Measurements from ENCODE around the gene HTR7. TPM values are rescaled to one million over a fixed set of nuclear protein-coding genes. Genes with fewer than 3 reads are reported as not detected.

The HTR7 gene
- total and polyA plus RNA-seq, 9 of the 15 experiments (the other 6 are each of a cell fraction or from before 2014, with no cell fraction given), result 0.07 to 0.33 (median 0.18) TPM

- WGBS (ENCODE audit: insufficient coverage, low coverage, missing lambda C conversion rate), result 2% methylated on average over 3 of the region's 3 CpGs
- H3K79me2 ChIP-seq (ENCODE audit: control insufficient read depth, insufficient read depth, low read length), result no peaks in the 10 kb centered on the region
- no peak overlapping the region for H3K9ac ChIP-seq (ENCODE audit: insufficient read depth in 1 of 2, low read depth in 2 of 2, low read length in 2 of 2)
- peaks cover 8 to 13% of the 10 kb centered on the region in 2 experiments; a peak in 4 of 5 replicates for H3K27me3 ChIP-seq (ENCODE audit: control insufficient read depth in 2 of 2, insufficient read depth in 2 of 2, low read length in 2 of 2)
- H3K36me3 ChIP-seq (ENCODE audit: control insufficient read depth, insufficient read depth, low read length), result no peaks in the 10 kb centered on the region
- H2AFZ ChIP-seq (ENCODE audit: low read depth, low read length), result no peak overlapping the region
- DNase-seq (ENCODE audit: extremely low read depth in 1 of 4, low spot score in 3 of 4) (no peak), ATAC-seq (no peak), FAIRE-seq (no peak)
- H3K27ac ChIP-seq (ENCODE audit: extremely low read depth, low read depth, low read length), result no peak overlapping the region
- no peaks in the 10 kb centered on the region; the same call in 1 of the 2 replicates for H3K9me3 ChIP-seq (replicated peaks; ENCODE audit: control insufficient read depth, insufficient read depth, low read depth, low read length)
- peaks cover 0 to 15% of the 10 kb centered on the region in 2 experiments; a peak in 3 of 5 replicates for H3K4me1 ChIP-seq (replicated peaks in 1 of 2; ENCODE audit: control insufficient read depth in 2 of 2, insufficient read depth in 2 of 2, low read length in 2 of 2)
- H3K4me2 ChIP-seq (ENCODE audit: insufficient read depth, low read length), result no peak overlapping the region
- in situ Hi-C loops (cut with MboI) (loop anchor here (10.0 to 25.0 kb wide), 2 partner anchors 100 to 1418 kb away; no protein-coding TSS in a partner anchor), intact Hi-C loops (cut with micrococcal nuclease) (no loop called here)
- no peaks in the 10 kb centered on the region for H3K9me1 ChIP-seq (ENCODE audit: control insufficient read depth, insufficient read depth, low read length)
- POLR2A ChIA-PET, result no interaction called here
- CTCF ChIA-PET (ENCODE audit: low intra/inter-chr PET ratio), result no interaction called here
- no peak overlapping the region for H3K4me3 ChIP-seq
- TF ChIP-seq ZNF143 (CRISPR knock-in tag; IDR thresholded peaks at IDR 0.05) (no peak), ZNF766 (CRISPR knock-in tag; conservative IDR thresholded peaks at IDR 0.05) (no peak), HDAC2 (IDR thresholded peaks at IDR 0.05) (no peak), MECOM (CRISPR knock-in tag; IDR thresholded peaks at IDR 0.05) (no peak), HINFP (tag; conservative IDR thresholded peaks at IDR 0.05; ENCODE audit: low read depth) (no peak), BCLAF1 (IDR thresholded peaks at IDR 0.05; ENCODE audit: borderline replicate concordance in 1 of 2, control insufficient read depth in 1 of 2, low read depth in 2 of 2, low read length in 1 of 2) (no peak), THRA (IDR thresholded peaks at IDR 0.05) (no peak), ZC3H4 (CRISPR knock-in tag; IDR thresholded peaks at IDR 0.05; ENCODE audit: borderline replicate concordance) (no peak), RB1 (IDR thresholded peaks at IDR 0.05; ENCODE audit: low read depth) (no peak), ZNF146 (CRISPR knock-in tag; IDR thresholded peaks at IDR 0.05; ENCODE audit: unreplicated experiment) (no peak), CBX1 (IDR thresholded peaks at IDR 0.05; ENCODE audit: low read depth) (no peak), SETDB1 (IDR thresholded peaks at IDR 0.05; ENCODE audit: low read length) (no peak), TAF7 (tag; IDR thresholded peaks at IDR 0.05) (no peak)
- H4K20me1 ChIP-seq (replicated peaks; ENCODE audit: control insufficient read depth, insufficient read depth, low read length), result no peaks in the 10 kb centered on the region
- no TSS peak for BruUV-seq (replicated peaks)
These were observed 2.7 kb downstream of the HTR7 start for GRCh38 chr10:90855126-90855525.

All from K562 (cell line).